Ovary (tissue), 9 donors: ENCODE results near the gene OPCML. TPM values are rescaled to one million over a fixed set of nuclear protein-coding genes. Genes with fewer than 3 reads are reported as not detected.

Source experiments
- DNase-seq, 5 donors: peaks; one replicate each; pipeline ENCODE4 v3.0.0-alpha.2; 2019 to 2020
- H3K27ac ChIP-seq, 2 donors: fragments of 200-600 bp; one replicate each; pipeline versions ENCODE4 v1.5.1 to v1.8.0; 2019 to 2022
- H3K27me3 ChIP-seq: fragments of 200-600 bp; one replicate; pipeline ENCODE4 v1.8.0; 2022
- H3K36me3 ChIP-seq: fragments of 200-600 bp; sonication (generic); one replicate; pipeline ENCODE4 v1.5.1; 2019
- H3K4me1 ChIP-seq: one replicate; pipeline ENCODE4 v1.8.1; 2013; ENCODE audit warnings: mild to moderate bottlenecking, moderate library complexity; ENCODE audit not compliant: insufficient read depth
- H3K4me3 ChIP-seq: fragments of 200-600 bp; sonication (generic); one replicate; pipeline ENCODE4 v1.5.1; 2017
- H3K9me3 ChIP-seq, 2 donors: fragments of 200-600 bp in 1 of 2; sonication (generic) in 1 of 2; one replicate each; pipeline versions ENCODE4 v1.5.1 to v1.8.1; 2013 to 2019; ENCODE audit warnings: mild to moderate bottlenecking in 1 of 2, moderate library complexity in 1 of 2
- EP300 ChIP-seq: sonication (generic); formaldehyde crosslinking; IDR thresholded peaks from one replicate; pipeline ENCODE4 v1.6.1; 2017; ENCODE audit warnings: antibody characterized with exemption
- POLR2A ChIP-seq: fragments of 450-650 bp; IDR thresholded peaks from one replicate; pipeline ENCODE4 v1.6.1; 2017; ENCODE audit warnings: antibody characterized with exemption, mild to moderate bottlenecking, moderate library complexity
- WGBS, 3 donors: extraction: QIAGEN DNeasy Blood & Tissue Kit in 1 of 3; methylation state at CpG; one replicate each; pipeline versions ENCODE4 v1.1.5 to v1.1.7; 2013 to 2017; 5-methylcytosine and 5-hydroxymethylcytosine counted together
- intact Hi-C, 4 donors: fragments of 100-400 bp; cut with DNase I; formaldehyde crosslinking; loops; one replicate each; pipeline versions ENCODE4 v1.11.0 to v1.15.1; 2022 to 2023
- polyA plus RNA-seq, 2 donors: library from polyadenylated mRNA; stranded (reverse); fragments of 200-250 nt in 1 of 2; fragments of 350-450 nt in 1 of 2; fragmentation: Illumina TruSeq in 1 of 2; extraction: RNeasy Lipid Tissue Mini Kit (QIAGEN cat#74804) in 1 of 2; gene quantifications; one replicate each; pipeline ENCODE4 v1.2.3, GENCODE V29; 2013 to 2014
- total RNA-seq, 7 donors: library from RNA; depleted of rRNA in 2 of 7; stranded (reverse); fragments of >200 nt in 2 of 7; fragmentation: NEBNext Ultra II Directional in 3 of 7; extraction: Animal tissue kit (Norgen Biotek cat#: 25700) in 3 of 7; gene quantifications; one replicate each; pipeline versions ENCODE4 v1.1.0 to v1.2.4, GENCODE V29; 2016 to 2023
- TF ChIP-seq, protein P1 (sequence below), 3 donors: fragments of 450-650 bp in 2 of 3; fragments of 200-600 bp in 1 of 3; IDR thresholded peaks; one replicate each; pipeline versions ENCODE4 v1.5.1 to v1.8.0; 2016 to 2022; ENCODE audit warnings: antibody characterized with exemption in 3 of 3, mild to moderate bottlenecking in 1 of 3
- donor health status: DM: no; HTN: no; CAD: no; lungs with moderate emphysema.
- donor health status: DM: no; HTN: no; CAD: no.
- donor health status: Bipolar disorder and iron deficiency.
- donor health status: DM: yes; HTN: yes; CAD: no.
- donor health status: DM: no; HTN: no; CAD: no.
- donor health status: DM: yes; HTN: yes; CAD: no.

Gene OPCML
- total and polyA plus RNA-seq, 9 donors = under 0.01 to 2.8 (median 0.32) TPM; not detected in 2

DNA sequence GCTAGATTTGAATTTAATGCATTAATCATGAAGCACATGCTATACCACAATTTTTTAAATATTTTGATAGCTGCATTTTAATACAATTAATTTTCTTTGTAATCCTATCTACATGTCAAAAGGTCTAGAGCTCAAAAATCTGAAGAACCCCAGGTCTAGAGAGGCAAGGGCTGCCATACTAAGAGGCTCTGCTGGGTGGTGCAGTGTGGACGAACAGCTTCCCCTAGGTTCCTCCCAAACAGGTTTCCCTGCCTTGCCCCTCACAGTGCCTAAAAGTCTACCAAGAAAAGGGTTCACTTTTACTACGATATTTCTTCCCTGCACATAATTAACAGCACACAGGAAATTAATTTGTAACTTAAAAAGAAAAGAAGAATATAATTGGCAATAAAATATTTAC lies 681.1 kb downstream of the OPCML start:
- H3K27me3 ChIP-seq = no peaks in the 10 kb centered on the region
- no peak for TF ChIP-seq POLR2A
- TF ChIP-seq EP300 = no peak
- TF ChIP-seq, protein P1, sequence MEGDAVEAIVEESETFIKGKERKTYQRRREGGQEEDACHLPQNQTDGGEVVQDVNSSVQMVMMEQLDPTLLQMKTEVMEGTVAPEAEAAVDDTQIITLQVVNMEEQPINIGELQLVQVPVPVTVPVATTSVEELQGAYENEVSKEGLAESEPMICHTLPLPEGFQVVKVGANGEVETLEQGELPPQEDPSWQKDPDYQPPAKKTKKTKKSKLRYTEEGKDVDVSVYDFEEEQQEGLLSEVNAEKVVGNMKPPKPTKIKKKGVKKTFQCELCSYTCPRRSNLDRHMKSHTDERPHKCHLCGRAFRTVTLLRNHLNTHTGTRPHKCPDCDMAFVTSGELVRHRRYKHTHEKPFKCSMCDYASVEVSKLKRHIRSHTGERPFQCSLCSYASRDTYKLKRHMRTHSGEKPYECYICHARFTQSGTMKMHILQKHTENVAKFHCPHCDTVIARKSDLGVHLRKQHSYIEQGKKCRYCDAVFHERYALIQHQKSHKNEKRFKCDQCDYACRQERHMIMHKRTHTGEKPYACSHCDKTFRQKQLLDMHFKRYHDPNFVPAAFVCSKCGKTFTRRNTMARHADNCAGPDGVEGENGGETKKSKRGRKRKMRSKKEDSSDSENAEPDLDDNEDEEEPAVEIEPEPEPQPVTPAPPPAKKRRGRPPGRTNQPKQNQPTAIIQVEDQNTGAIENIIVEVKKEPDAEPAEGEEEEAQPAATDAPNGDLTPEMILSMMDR (IDR thresholded peaks at IDR 0.05) = no peak
- intact Hi-C loops = loop anchor here in 2 of 4 donors (10.0 kb wide), 2 partner anchors 1574 to 1856 kb away; no protein-coding TSS in a partner anchor
- H3K4me3 ChIP-seq = no peak overlapping the region
- H3K36me3 ChIP-seq = no peaks in the 10 kb centered on the region
- WGBS, 3 donors = 73 to 84% (median 84%) methylated on average over 2 of the region's 2 CpGs
- H3K9me3 ChIP-seq = no peaks in the 10 kb centered on the region
- H3K27ac ChIP-seq = no peak overlapping the region
- H3K4me1 ChIP-seq = no peaks in the 10 kb centered on the region
- no peak for DNase-seq

DNA sequence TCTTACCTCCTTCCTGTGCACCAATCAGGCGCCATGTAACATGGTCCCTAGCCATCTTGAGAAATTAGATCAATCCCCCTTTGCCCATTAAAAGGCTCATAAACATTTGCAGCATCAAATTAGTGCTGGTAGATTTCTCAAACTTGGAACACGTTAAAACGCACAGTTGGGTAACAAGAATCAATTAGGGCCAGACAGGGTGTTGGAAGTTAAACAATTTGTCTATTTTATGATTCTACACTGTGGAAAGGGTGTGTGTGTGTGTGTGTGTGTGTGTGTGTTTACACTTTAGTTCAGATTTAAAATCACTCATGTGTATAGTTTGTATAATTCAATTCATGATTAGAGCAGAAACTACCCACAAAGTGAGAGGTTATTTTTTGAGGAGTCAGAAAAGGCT lies 682.0 kb downstream of the OPCML start:
- H3K36me3 ChIP-seq = no peaks in the 10 kb centered on the region
- H3K9me3 ChIP-seq = no peaks in the 10 kb centered on the region
- H3K27me3 ChIP-seq = no peaks in the 10 kb centered on the region
- no peak overlapping the region for H3K27ac ChIP-seq
- TF ChIP-seq EP300 (no peak), POLR2A (no peak)
- TF ChIP-seq, protein P1 (IDR thresholded peaks at IDR 0.05) = no peak
- 84 to 94% (median 86%) methylated on average over 3 of the region's 3 CpGs for WGBS, 3 donors
- no peaks in the 10 kb centered on the region for H3K4me1 ChIP-seq
- intact Hi-C loops = loop anchor here in 2 of 4 donors (10.0 kb wide), 2 partner anchors 1575 to 1855 kb away; no protein-coding TSS in a partner anchor
- DNase-seq = no peak
- no peak overlapping the region for H3K4me3 ChIP-seq

DNA sequence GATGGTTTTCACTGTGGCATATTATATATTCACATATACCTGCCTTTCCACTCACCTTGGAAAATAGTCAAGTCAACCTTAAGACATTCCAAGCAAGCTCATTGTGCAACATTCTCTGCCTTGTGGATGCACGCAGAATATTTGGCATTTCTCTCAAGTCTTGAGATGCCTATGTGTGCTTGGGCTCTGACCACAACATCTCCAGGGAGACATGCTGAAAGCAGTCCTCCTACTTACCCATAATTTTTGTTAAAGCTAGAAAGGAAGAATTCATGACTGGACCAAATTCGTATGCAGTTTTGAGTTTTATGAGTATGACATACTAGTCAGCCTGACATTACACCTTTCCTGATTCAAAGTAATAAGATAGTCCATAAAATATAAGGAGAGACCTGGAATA lies 684.0 kb downstream of the OPCML start:
- Histone ChIP-seq H3K27ac (no peak overlapping the region), H3K9me3 (no peaks in the 10 kb centered on the region), H3K4me1 (no peaks in the 10 kb centered on the region), H3K27me3 (no peaks in the 10 kb centered on the region), H3K36me3 (no peaks in the 10 kb centered on the region), H3K4me3 (no peak overlapping the region)
- 57 to 72% (median 65%) methylated on average over 2 of the region's 2 CpGs for WGBS, 3 donors
- no peak for TF ChIP-seq POLR2A
- TF ChIP-seq EP300 = no peak
- TF ChIP-seq, protein P1 (IDR thresholded peaks at IDR 0.05) = no peak
- no peak for DNase-seq
- intact Hi-C loops = no loop called here

DNA sequence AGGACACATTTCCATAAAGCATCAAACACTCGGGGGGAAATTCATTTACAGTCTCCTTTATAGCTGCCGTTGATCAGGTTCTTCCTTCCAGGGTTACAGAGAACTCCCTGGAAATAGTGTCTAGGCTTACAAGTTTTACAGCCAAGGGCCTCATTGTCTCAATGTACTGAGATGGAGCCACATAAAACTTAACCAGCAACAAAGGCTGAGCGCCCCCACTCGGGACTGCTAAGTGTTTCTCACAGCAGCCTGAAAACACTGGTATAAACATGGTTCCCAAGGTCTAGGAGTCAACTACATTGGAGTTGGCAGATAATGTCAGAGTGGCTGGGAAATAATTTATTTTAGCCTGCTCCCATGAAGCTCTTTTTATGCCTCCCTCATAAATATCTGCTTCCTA lies 686.2 kb downstream of the OPCML start:
- TF ChIP-seq POLR2A (no peak), EP300 (no peak)
- TF ChIP-seq, protein P1 (IDR thresholded peaks at IDR 0.05) = no peak

More for the DNA sequence above, 686.2 kb downstream of the OPCML start:
- H3K27me3 ChIP-seq = no peaks in the 10 kb centered on the region
- intact Hi-C loops = no loop called here
- H3K4me3 ChIP-seq = no peak overlapping the region
- 57 to 65% (median 64%) methylated on average over 4 of the region's 4 CpGs for WGBS, 3 donors
- H3K4me1 ChIP-seq = no peaks in the 10 kb centered on the region
- H3K36me3 ChIP-seq = no peaks in the 10 kb centered on the region
- no peak for DNase-seq
- no peaks in the 10 kb centered on the region for H3K9me3 ChIP-seq
- no peak overlapping the region for H3K27ac ChIP-seq
